Renal pelvis (tissue), 4 donors: ENCODE data around the gene DNLZ. TPM values are rescaled to one million over a fixed set of nuclear protein-coding genes. Genes with fewer than 3 reads are reported as not detected.
"Not testable (repeated sequence)": the region's sequence is repeated elsewhere in the genome, so short reads cannot be mapped to it uniquely, and the experiment has no call there.

ENCODE experiments used
- DNase-seq: peaks from one replicate; pipeline ENCODE4 v3.0.0-alpha.2; 2013
- polyA plus RNA-seq, 3 donors: library from polyadenylated mRNA; unstranded; fragments of 120-200 nt; gene quantifications; one replicate each; pipeline ENCODE4 v1.2.1, GENCODE V29; 2013; ENCODE audit not compliant: insufficient read length in 3 of 3

The DNLZ gene
- polyA plus RNA-seq, 3 donors, result 5.9 to 21.2 (median 17.2) TPM

- no peak for DNase-seq
Observed at GRCh38 chr9:136363949-136364748, 605 bp upstream of the DNLZ start.

DNA sequence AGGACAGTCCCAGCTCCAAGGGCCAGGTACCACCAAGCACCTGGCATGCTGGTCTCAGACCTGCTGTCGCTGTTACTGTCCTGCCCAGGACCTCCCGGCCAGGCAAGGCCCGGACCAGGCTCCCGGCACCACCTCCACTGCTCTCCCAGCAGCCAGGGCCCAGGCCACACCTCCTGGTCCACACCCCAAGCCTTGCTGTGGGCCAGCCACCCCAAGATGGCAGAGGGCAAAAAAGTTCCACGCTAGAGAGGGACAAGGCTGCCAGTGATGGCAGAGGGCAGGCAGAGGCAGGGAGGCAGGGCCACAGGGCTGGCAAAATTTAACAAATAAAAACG, 1.1 kb downstream of the DNLZ start:
- DNase-seq, result no peak

DNA sequence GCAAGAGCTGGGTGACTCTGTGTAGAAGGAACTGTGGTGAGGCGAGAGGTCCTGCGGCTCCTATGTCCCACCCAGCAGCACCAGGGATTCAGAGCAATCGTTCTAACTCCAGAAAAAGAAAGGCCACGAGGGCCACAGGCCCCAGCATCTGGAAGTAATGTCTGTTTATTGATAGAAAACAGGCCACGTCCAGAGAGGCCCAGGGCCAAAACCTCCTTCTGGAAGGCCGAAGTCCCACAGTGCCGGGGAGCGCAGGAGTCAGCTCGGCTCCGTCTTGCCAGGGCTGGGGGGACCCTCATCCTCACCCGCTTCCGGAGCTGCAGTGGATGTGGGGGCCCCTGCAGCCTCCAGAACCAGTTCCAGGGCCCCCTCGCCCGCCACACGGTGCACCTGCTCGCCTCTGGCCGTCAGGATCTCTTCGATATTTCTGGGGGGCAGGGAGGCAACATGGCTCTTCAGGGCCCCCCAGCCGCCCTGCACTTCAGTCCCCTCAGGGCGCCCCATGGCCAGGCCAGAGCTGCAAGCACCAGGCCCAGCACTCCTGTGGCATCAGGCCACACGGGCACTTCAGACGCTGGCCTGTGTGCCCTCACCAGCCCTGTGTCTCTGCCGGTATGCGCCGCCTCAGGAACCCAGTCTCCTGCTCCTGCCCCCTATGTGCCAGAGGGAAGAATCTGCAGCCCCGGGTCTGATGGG, 1.6 kb downstream of the DNLZ start:
- DNase-seq, result no peak

- no peak for DNase-seq
Observed at GRCh38 chr9:136361047-136361753, 2.3 kb downstream of the DNLZ start.

GRCh38 chr9:136359774-136360718, 3.5 kb downstream of the DNLZ start:
- no peak for DNase-seq

DNA sequence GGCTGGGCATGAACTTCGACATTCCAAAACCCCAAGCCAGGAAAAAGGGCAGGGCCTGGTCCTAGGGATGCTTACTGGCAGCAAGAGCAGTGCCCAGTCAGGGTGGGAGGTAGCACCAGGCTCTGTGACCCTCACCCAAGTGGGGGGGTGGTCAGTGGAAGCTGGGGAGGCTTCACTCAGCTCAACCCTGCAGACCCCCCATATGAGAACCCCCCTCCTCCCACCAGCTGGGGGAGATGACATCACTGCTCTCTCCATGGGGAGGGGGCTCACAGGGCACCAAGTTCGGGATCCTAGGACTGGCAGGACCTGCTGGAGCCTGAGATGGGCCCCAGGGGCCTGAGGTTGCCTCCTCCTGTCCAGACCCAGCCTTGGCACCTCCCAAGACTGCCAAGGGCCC, 4.7 kb downstream of the DNLZ start:
- no peak for DNase-seq

- no peak for DNase-seq
Observed at GRCh38 chr9:136358016-136358415, 5.5 kb downstream of the DNLZ start.

GRCh38 chr9:136357202-136357725, 6.3 kb downstream of the DNLZ start:
- no peak for DNase-seq

GRCh38 chr9:136355616-136356557, 7.7 kb downstream of the DNLZ start:
- no peak for DNase-seq

GRCh38 chr9:136354592-136355085, 8.9 kb downstream of the DNLZ start:
- no peak for DNase-seq

DNA sequence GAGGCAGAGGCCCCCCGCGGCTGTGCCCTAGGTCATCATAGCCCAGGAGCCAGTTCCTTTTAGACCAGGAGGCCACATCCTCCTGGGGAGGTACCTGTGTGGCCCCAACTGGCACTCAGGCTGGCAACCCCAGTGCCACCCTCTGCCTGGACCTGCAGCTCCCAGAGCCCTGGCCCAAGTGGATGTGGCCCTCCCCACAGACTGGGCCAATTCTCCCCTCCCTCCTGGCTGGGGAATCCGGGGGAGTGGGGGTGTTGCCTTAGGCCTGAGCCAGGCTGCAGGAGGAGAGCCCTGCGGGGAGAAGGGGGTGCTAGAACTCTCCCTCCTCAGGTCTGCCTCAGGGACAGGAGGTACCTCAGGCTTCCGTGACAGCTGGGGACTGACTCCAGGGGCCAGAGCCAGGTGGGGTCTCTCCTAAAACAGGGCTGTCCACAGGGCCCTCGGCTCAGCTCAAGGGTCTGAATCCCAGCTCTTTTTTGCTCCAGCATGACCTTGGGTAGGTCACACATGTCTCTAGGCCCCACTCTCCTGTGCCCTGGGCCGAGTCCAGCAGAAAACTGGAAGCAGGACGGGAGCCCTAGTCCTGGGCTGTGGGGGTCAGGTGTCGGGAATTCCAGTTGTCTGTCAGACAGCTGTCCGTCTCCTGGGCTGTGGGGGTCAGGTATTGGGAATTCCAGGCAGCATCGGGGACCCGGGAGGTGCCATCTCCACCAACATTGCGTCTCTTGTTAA, 9.6 kb downstream of the DNLZ start:
- no peak for DNase-seq

DNA sequence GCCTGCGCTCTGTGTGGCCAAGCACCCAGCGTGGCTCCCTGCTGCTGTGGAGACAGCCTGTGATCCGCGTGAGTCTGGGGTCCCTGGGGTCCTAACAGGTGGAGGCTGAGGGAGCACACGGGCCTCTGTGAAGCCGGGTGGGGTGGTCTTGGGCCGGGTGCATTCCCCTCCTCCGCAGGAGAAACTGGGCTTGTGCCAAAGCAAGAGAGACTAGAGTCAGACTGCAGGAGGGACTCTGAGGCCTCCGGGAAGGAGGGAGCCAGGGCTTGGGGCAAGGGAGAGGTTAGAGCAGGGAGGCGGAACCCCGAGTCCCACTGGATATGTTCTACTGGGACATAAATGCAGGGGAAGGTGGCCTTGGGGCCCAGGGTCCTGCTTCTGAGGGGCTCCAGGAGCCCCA, 10.5 kb downstream of the DNLZ start:
- DNase-seq, result no peak

GRCh38 chr9:136352682-136353081, 10.9 kb downstream of the DNLZ start:
- DNase-seq, result no peak

DNA sequence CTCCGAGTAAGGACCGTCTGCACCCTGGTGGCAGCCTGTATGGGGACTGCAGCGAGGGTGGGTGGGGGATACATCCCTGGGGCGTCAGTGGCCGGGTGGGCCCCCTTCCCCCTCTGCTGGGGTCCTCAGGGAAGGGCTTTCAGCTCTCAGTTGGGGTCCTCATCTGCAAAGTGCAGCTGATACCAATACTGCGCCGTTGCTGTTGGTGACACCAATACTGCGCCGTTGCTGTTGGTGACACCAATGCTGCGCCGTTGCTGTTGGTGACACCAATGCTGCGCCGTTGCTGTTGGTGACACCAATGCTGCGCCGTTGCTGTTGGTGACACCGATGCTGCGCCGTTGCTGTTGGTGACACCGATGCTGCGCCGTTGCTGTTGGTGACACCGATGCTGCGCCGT, 11.7 kb downstream of the DNLZ start:
- DNase-seq, result not testable (repeated sequence)

DNA sequence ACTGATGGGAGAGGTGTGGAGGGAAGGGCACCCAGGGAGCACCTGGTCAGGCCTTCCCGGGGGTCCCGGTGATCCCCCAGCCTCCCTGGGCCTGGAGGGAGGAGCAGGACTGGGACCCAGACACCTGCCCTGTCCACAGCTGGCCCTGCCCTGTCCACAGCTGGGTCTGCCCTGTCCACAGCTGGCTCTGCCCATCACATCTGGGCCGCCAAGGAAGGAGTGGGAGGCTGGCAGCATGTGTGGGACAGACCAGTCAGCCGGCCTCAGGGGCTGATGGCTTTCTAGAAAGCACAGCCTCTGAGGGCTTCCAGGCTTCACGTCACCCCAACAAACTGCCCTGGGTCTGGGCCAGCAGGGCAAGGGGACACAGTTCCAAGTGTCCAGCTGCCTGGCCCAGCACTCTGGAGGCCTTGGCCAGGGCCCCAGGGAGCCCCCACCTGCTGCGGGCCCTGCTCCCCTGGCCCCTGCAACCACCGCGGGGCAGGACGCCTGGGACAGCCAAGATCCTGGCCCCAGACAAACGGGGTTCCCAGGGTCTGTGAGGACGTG, 12.2 kb downstream of the DNLZ start:
- no peak for DNase-seq

DNA sequence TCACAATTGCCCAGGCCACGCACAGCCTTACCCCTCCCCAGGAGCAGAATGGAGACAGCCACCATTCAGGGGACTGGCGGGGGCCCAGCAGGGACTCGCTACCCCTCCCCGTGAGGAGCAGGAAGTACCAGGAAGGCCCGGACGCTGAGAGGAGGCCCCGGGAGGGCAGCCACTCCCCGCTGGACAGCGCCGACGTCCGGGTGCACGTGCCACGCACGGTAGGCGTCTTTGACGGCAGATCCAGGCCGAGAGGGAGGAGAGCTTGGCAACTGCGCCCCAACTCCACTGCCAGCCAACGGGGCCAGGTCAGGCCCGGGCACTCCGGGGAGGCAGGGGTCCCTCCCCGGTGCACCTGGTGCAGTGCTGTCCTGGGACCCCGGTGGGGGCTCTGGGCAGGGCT, 14.0 kb downstream of the DNLZ start:
- DNase-seq, result no peak

- DNase-seq, result no peak
Observed at GRCh38 chr9:136348691-136349090, 14.9 kb downstream of the DNLZ start.

DNA sequence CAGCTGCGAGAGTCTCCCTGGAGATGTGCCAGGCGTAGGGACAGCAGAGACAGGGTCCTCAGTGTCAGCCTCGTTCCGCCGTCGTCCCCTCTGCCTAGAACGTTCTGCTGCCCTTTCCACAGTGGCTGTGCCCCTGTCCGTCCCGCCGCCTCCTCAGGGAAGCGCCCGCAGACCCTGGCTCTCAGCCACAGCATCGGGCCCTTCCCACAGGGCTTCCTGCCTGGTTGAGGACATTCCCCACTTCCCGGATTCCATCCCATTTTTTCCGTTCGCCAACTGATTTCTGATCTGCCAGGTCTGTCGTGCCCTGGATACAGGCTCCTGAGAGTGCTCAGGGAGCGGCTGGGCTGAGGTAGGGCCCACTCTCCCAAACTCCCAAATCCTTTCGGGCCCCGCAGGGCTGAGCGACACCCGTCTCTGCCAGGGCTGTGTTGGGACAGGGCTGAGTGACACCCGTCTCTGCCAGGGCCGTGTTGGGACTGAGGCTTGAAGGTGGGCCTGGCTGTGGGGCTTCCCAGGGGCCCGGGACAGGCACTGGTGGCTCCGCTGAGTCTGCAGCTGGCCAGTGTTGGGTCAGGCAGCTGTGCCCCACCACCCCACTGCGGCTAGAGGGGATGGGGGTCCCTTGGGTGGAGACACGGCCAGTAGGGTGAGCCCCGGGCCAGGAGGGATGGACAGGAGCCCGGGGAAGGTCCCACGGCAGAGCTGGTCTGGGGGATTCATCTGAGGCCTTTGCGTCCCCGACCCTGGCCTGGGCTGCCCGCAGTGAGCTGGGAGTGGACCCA, 15.9 kb downstream of the DNLZ start:
- DNase-seq, result no peak
